ENCODE data around the gene FHOD1. TPM values are rescaled to one million over a fixed set of nuclear protein-coding genes. Genes with fewer than 3 reads are reported as not detected.

The FHOD1 gene
- polyA plus RNA-seq, 2 of the 4 experiments (the other 2 are of a cell fraction): 16.1 to 33.6 TPM

DNA sequence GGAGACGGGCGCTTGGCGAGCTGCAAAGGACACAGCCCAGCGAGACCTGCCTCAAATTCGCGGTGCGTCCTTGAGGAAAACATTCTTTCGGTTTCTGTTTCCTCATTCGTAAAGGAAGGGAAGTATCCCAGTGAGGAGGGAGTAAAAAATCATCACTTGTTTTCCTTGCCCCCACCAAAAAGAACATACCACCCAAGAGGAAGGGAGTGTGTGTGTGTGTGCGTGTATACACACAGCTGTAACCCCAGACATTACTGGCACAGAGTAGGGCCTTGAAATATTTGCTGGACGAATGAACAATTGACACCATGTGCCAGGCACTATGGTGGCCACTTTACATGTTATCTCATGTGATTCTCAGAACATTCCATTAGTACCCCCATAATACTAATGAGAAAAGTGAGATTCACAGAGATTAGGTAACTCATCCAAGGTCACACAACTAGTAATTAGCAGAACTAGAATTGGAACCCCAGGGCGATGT, 61.6 kb downstream of the FHOD1 start:
- Histone ChIP-seq H3K4me1 (peaks cover 33% of the 10 kb centered on the region), H3K4me3 (no peak overlapping the region), H3K4me2 (peak overlapping the region; percentile 89), H3K27ac (no peak overlapping the region), H3K9me3 (no peaks in the 10 kb centered on the region)
- DNase-seq (ENCODE audit: low read depth in 1 of 2, low spot score in 1 of 2): no peak
- ChIA-PET POLR2A (interaction anchor here (0.5 to 1.6 kb wide), 4 partner anchors 11 to 399 kb away, joined by 3 to 4 read pairs (median 4); partner anchors contain the start of gene TMEM208), CTCF (interaction anchor here (0.7 to 10.7 kb wide), 46 partner anchors 8 to 294 kb away, joined by 3 to 162 read pairs (median 5); partner anchors contain the start of genes CES3, FBXL8, NOL3 and TRADD)
- no peak for ATAC-seq
- 11% methylated on average over 9 of the region's 12 CpGs for WGBS (ENCODE audit: missing lambda C conversion rate)
- no peak for FAIRE-seq
- TF ChIP-seq, protein P1, sequence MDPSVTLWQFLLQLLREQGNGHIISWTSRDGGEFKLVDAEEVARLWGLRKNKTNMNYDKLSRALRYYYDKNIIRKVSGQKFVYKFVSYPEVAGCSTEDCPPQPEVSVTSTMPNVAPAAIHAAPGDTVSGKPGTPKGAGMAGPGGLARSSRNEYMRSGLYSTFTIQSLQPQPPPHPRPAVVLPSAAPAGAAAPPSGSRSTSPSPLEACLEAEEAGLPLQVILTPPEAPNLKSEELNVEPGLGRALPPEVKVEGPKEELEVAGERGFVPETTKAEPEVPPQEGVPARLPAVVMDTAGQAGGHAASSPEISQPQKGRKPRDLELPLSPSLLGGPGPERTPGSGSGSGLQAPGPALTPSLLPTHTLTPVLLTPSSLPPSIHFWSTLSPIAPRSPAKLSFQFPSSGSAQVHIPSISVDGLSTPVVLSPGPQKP (IDR thresholded peaks at IDR 0.05; ENCODE audit: low read depth, low read length): no peak
- TF ChIP-seq CBX2 (IDR thresholded peaks at IDR 0.05; ENCODE audit: borderline replicate concordance, low read depth): no peak

DNA sequence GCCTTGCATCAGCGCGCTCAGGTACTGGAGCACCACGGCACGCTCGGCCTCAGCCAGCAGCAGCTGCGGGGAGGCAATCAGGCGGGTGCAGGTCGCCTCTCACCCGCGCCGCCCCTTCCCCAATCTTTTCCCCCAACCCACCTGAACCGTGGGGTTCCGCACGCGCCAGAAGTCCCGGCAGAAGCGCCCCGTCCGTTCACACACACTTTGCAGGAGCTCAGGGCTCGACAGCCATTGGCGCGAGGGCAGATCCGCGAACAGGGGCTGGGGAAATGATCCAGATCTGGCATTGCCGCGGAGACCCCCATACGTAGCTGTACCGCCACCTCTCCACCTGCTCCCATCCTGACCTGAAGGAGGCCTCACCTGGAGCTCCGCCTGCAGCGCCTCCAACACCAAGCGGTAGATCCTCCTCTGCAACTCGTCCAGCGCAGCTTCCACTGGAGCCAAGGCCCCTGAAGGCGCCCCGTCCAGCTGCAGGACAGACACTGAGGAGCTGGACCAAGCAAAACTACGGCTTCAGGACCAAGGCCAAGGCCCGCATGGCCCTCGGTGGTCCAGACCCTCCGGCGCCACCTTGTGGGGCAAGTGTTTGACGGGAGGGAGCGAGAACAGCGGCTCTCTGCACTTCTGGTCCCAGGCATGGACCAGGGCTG, 62.2 kb downstream of the FHOD1 start:
- H3K9me3 ChIP-seq: no peaks in the 10 kb centered on the region
- H3K4me2 ChIP-seq: peak overlapping the region; percentile 89
- H3K4me1 ChIP-seq: peaks cover 33% of the 10 kb centered on the region
- CTCF ChIA-PET: interaction anchor here (0.5 to 10.7 kb wide), 61 partner anchors 9 to 293 kb away, joined by 3 to 162 read pairs (median 5); partner anchors contain the start of genes B3GNT9, CES3, FBXL8 and NOL3
- no peak overlapping the region for H3K27ac ChIP-seq
- H3K4me3 ChIP-seq: no peak overlapping the region; the same call in 2 of the 3 replicates
- POLR2A ChIA-PET: interaction anchor here (1.5 to 1.6 kb wide), 3 partner anchors 11 to 167 kb away, joined by 3 to 4 read pairs (median 3); partner anchors contain the start of gene TMEM208
- no peak for FAIRE-seq
- peak; percentile 63 to 75 for ATAC-seq
- peak; percentile 73 to 91 for DNase-seq (ENCODE audit: low read depth in 1 of 2, low spot score in 1 of 2)
- WGBS (ENCODE audit: missing lambda C conversion rate): 49% methylated on average over 35 of the region's 43 CpGs
- TF ChIP-seq EHF (CRISPR knock-in tag; IDR thresholded peaks at IDR 0.05) (0 out of 2 replicates have a peak, but pooled peaks have one; percentile 30), RAD21 (conservative IDR thresholded peaks at IDR 0.05 in 1 of 2, IDR thresholded peaks at IDR 0.05 in 1 of 2) (peak; percentile 73 to 74), CHD2 (IDR thresholded peaks at IDR 0.05; ENCODE audit: low read length, partially characterized antibody) (no peak), JUN (IDR thresholded peaks at IDR 0.05) (no peak), MAZ (IDR thresholded peaks at IDR 0.05; ENCODE audit: borderline replicate concordance, low read depth, low read length) (0 out of 2 replicates have a peak, but pooled peaks have one; percentile 47), ZNF302 (CRISPR knock-in tag; IDR thresholded peaks at IDR 0.05) (no peak), ZFP36 (IDR thresholded peaks at IDR 0.05; ENCODE audit: borderline replicate concordance, partially characterized antibody) (no peak), HOXB13 (CRISPR knock-in tag; IDR thresholded peaks at IDR 0.05; ENCODE audit: low read depth) (peak; percentile 67; the same call in 1 of the 2 replicates), RNF2 (IDR thresholded peaks at IDR 0.05; ENCODE audit: borderline replicate concordance, low read depth) (no peak), TP53 (CRISPR knock-in tag; IDR thresholded peaks at IDR 0.05) (no peak), MYC (IDR thresholded peaks at IDR 0.05; ENCODE audit: borderline replicate concordance, low read length) (0 out of 2 replicates have a peak, but pooled peaks have one; percentile 57), HOXA7 (CRISPR knock-in tag; IDR thresholded peaks at IDR 0.05) (no peak), SMC3 (IDR thresholded peaks at IDR 0.05) (peak; percentile 91), HDAC2 (IDR thresholded peaks at IDR 0.05) (no peak), HOXB5 (CRISPR knock-in tag; IDR thresholded peaks at IDR 0.05) (peak; percentile 70; the same call in 1 of the 2 replicates), GATA3 (IDR thresholded peaks at IDR 0.05; ENCODE audit: borderline replicate concordance) (no peak), KDM5A (IDR thresholded peaks at IDR 0.05) (no peak), EP300 (IDR thresholded peaks at IDR 0.05) (no peak), PHF8 (IDR thresholded peaks at IDR 0.05; ENCODE audit: borderline replicate concordance, low read depth) (no peak)
- TF ChIP-seq, protein P2, sequence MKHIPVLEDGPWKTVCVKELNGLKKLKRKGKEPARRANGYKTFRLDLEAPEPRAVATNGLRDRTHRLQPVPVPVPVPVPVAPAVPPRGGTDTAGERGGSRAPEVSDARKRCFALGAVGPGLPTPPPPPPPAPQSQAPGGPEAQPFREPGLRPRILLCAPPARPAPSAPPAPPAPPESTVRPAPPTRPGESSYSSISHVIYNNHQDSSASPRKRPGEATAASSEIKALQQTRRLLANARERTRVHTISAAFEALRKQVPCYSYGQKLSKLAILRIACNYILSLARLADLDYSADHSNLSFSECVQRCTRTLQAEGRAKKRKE (CRISPR knock-in tag; IDR thresholded peaks at IDR 0.05; ENCODE audit: low read depth): 0 out of 2 replicates have a peak, but pooled peaks have one; percentile 40
- TF ChIP-seq, protein P3, sequence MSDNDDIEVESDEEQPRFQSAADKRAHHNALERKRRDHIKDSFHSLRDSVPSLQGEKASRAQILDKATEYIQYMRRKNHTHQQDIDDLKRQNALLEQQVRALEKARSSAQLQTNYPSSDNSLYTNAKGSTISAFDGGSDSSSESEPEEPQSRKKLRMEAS (IDR thresholded peaks at IDR 0.05): peak; percentile 77
- TF ChIP-seq, protein P4, sequence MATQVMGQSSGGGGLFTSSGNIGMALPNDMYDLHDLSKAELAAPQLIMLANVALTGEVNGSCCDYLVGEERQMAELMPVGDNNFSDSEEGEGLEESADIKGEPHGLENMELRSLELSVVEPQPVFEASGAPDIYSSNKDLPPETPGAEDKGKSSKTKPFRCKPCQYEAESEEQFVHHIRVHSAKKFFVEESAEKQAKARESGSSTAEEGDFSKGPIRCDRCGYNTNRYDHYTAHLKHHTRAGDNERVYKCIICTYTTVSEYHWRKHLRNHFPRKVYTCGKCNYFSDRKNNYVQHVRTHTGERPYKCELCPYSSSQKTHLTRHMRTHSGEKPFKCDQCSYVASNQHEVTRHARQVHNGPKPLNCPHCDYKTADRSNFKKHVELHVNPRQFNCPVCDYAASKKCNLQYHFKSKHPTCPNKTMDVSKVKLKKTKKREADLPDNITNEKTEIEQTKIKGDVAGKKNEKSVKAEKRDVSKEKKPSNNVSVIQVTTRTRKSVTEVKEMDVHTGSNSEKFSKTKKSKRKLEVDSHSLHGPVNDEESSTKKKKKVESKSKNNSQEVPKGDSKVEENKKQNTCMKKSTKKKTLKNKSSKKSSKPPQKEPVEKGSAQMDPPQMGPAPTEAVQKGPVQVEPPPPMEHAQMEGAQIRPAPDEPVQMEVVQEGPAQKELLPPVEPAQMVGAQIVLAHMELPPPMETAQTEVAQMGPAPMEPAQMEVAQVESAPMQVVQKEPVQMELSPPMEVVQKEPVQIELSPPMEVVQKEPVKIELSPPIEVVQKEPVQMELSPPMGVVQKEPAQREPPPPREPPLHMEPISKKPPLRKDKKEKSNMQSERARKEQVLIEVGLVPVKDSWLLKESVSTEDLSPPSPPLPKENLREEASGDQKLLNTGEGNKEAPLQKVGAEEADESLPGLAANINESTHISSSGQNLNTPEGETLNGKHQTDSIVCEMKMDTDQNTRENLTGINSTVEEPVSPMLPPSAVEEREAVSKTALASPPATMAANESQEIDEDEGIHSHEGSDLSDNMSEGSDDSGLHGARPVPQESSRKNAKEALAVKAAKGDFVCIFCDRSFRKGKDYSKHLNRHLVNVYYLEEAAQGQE (IDR thresholded peaks at IDR 0.05): peak; percentile 98
- TF ChIP-seq, protein P1 (IDR thresholded peaks at IDR 0.05; ENCODE audit: low read depth, low read length): no peak
- TF ChIP-seq, protein P5, sequence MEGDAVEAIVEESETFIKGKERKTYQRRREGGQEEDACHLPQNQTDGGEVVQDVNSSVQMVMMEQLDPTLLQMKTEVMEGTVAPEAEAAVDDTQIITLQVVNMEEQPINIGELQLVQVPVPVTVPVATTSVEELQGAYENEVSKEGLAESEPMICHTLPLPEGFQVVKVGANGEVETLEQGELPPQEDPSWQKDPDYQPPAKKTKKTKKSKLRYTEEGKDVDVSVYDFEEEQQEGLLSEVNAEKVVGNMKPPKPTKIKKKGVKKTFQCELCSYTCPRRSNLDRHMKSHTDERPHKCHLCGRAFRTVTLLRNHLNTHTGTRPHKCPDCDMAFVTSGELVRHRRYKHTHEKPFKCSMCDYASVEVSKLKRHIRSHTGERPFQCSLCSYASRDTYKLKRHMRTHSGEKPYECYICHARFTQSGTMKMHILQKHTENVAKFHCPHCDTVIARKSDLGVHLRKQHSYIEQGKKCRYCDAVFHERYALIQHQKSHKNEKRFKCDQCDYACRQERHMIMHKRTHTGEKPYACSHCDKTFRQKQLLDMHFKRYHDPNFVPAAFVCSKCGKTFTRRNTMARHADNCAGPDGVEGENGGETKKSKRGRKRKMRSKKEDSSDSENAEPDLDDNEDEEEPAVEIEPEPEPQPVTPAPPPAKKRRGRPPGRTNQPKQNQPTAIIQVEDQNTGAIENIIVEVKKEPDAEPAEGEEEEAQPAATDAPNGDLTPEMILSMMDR (IDR thresholded peaks at IDR 0.05): peak; percentile 73
